AG20443 (cell line): ENCODE results near the gene MOB3A.
"Not testable (repeated sequence)": the region's sequence is repeated elsewhere in the genome, so short reads cannot be mapped to it uniquely, and the experiment has no call there.

Experiments used
- DNase-seq: peaks from one replicate; pipeline ENCODE4 v3.0.0; 2012; ENCODE audit warnings: low spot score, mixed read lengths

Gene MOB3A

GRCh38 chr19:2034253-2034652, 61.9 kb downstream of the MOB3A start:
- not testable (repeated sequence) for DNase-seq

- no peak for DNase-seq
These were observed 62.3 kb downstream of the MOB3A start for GRCh38 chr19:2033825-2034159.

- DNase-seq = no peak
These were observed 62.9 kb downstream of the MOB3A start for GRCh38 chr19:2033115-2033824.

GRCh38 chr19:2032296-2032941, 63.7 kb downstream of the MOB3A start:
- DNase-seq = peak; percentile 91

- DNase-seq = peak; percentile 72
These were observed 68.8 kb downstream of the MOB3A start for GRCh38 chr19:2027361-2027760.

GRCh38 chr19:2026770-2027169, 69.4 kb downstream of the MOB3A start:
- no peak for DNase-seq

GRCh38 chr19:2022289-2022688, 73.8 kb downstream of the MOB3A start:
- no peak for DNase-seq

- DNase-seq = no peak
These were observed 74.5 kb downstream of the MOB3A start for GRCh38 chr19:2021453-2022140.
